Activated T-helper 1 cell treated with anti-CD3 and anti-CD28 coated beads, Interleukin-2, amount 50 U/mL, for 16 hours (primary cell): Measurements from ENCODE around the gene SGF29.
"Not testable (repeated sequence)": the region's sequence is repeated elsewhere in the genome, so short reads cannot be mapped to it uniquely, and the experiment has no call there.

Source experiments
- DNase-seq, 2 donors: peaks; one replicate each; pipeline ENCODE4 v3.0.0-alpha.2; 2020; ENCODE audit warnings: low read depth in 1 of 2, low spot score in 1 of 2

The SGF29 gene

DNA sequence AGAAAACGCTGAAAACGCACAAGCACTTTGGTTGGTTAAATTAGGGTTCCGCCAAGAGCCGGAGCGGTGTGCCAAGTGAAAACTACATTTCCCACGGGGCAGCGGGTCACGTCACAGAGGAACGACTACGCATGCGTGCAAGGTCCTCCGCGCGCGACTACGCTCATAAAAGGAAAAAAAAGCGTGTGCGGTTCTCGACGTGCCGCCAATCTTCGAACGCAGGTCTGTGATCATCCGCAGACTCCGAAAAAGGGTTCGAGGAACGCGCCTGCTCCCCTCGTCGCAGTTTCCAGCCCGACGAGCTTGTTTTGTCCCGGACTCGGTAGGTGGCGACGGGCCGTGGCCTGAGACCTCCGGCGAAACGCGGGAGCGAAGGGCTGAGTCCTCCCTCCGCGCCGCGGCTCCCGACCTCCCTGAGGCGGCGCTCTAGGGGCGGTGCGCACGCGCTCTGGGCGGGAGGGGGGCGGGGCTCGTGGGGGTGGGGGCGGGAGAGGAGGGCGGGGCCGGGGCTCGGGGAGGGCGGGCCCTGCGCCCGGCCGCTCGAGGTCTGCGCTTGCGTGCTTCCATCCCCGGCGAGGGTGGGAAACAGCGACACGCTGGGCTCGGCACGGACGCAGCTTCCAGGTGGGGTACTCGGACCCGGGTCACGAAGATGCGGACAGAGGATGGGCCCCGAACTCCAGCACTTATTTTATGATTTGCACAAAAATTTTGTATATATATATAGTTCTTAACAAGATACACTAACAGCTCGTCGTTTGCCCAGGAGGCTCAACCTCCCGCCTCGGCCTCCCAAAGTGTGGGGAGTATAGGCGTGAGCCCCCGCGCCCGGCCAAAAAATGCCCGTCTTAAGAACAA, at the start of gene SGF29:
TSS of gene SGF29 (plus strand) at position 145 of the 858 bp plus-strand sequence. CDS start 27,150 bp downstream, outside the sequence.
- DNase-seq, result peak; percentile 85 to 89

DNA sequence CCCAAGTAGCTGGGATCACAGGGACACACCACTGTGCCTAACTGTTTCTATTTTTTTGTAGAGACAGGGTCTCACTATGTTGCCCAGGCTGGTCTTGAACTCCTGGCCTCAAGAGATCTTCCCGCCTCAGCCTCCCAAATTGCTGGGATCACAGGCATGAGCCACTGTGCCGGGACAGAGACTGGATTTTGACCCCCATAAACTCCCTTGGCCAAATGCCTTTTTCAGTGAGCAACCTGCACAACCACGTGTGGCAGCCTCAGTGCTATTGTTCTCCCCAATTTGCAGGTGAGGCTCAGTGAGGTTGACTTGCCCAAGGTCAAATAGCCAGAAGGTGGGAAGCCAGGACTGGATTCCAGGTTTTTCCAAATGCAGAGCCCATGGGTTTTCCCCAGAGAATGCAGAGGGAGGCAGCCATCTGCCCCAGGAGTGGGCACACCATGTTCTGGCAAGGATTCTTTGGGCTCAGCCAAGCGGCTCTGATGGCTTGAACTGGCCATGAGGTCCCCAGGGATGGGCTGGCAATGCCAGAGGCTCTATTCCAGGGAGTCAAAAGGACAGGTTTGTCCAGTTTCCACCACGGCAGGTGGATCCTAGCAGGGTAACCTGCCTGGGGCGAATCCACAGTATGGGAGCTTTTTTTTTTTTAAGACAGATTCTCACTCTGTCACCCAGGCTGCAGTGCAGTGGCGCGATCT, 48.9 kb upstream of the SGF29 start:
- no peak for DNase-seq

DNA sequence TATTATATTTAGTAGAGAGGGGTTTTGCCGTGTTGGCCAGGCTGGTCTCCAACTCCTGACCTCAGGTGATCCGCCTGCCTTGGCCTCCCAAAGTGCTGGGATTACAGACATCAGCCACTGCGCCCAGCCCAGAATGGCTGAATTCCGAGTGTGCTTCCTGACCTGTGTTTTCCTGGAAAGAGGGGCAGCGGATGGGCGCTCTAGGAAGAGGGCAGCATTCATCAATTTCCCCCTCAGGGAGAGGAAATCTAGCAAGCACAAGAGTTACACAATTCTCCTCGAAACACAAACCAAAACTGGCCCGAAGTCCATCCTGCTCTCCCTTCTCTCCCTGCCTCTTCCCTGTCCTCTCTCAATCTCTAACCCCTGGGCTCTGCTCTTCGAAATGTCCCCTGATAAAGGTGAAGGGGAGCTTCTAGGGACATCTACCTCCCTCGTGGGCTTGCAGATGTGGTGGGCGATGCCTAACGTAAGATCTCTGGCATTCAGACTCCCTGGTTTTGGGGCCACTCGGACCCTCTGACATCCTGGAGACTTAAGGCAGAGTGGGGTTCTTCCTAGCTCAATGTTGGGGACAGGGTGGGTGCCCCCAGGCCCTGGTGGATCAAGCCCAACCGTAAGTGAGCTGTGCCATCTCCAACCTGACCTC, 48.1 kb upstream of the SGF29 start:
- no peak for DNase-seq

DNA sequence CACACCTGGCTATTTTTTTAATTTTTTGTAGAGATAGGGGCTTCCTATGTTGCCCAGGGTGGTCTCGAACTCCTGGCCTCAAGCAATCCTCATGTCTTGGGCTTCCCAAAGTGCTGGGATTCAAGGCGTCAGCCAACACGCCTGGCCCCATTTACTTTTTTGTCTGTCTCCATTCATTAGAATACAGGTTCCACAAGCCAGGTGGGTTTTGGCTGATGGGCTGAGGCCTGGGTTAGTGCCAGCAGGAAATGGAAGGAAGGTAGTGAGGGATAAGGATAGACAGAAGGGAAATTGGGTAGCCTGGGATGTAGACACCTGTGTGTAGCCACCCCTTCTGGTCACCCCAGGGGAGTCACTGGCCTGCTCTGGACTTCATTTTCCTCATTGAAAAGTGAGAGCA, 42.7 kb upstream of the SGF29 start:
- DNase-seq, result no peak

DNA sequence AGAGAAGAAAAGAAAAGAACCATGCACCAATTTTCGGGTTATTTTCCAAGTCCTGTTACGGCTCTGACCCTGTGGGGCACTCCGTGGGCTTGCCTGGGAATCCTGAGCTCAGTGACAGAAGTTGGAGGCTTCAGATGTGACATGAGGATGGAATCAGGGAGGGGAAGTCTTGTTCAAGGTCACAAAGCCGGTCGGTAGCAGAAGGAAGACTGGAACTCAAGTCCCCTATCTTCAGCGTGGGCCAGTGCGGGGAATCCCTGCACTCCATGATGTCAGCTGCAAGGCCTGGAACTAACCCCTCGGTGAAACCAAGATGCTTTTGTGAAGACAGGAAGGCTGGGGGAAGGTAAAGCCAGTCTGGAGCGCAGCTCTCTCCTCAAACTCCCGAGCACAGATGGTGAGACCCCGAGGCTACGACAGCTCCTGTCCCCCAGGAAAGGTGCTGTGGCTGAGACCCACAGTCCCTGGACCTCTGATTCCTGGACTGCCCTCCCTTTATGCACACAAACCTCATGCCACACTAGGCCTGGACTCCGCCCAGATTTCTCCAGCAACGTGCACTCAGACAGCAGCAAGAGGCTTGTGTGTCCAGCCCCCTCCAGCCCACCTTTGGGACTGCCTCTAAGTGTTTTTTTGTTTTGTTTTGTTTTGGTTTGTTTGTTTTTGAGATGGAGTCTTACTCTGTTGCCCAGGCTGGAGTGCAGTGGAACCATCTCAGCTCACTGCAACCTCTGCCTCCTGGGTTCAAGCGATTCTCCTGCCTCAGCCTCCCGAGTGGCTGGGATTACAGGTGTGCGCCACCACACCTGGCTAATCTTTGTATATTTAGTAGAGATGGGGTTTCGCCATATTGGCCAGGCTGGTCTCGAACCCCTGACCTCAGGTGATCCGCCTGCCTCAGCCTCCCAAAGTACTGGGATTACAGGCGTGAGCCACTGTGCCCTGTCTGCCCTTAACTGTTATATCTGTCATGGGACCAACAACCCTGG, 41.6 kb upstream of the SGF29 start:
- DNase-seq, result no peak

DNA sequence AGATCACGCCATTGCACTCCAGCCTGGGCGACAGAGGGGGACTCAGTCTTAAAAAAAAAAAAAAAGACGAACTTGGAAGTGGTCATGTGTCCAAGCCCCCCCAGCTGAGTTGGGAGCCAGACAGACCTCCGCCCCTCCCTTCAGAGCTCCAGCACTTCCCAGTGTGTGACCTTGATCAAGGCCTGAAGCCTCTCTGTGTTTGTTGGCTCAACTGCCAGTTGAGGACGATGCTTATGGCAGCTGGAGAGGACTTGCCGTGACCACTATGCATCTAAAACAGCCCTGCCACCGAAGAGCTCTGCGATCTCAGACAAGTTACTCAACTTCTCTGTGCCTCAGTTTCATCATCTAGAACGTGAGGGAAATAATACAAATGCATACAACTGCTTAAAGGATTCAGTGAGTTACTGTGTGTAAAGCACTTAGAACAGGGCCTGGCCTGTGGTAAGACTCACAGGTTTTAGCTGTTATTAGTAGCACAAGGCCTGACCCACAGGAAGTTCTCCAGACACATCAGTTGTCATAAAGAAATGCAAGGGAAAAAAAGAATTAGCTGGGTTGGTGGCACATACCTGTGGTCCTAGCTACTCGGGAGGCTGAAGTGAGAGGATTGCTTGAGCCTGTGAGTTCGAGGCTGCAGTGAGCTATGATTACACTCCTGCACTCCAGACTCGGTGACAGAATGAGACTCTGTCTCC, 40.1 kb upstream of the SGF29 start:
- no peak for DNase-seq

DNA sequence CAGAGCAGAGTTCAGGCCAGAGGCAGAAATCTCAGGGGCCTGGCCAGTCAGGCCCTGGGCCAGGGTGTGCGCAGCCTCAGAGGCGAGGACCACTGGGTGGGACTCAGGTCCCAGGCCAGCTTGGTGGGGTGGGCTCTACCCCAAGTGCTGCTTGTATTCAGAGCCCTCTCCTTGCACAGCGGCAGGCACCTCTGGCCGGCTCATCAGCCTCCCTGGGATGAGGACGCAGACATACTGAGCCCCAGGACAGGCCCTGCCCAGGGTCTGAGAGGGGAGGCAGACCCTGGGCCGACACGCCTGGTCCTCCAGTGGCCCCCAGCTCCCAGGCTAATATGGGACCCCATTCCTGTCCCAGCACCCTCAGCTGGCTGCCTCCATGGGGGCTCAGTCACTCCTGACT, 39.5 kb upstream of the SGF29 start:
- no peak for DNase-seq

DNA sequence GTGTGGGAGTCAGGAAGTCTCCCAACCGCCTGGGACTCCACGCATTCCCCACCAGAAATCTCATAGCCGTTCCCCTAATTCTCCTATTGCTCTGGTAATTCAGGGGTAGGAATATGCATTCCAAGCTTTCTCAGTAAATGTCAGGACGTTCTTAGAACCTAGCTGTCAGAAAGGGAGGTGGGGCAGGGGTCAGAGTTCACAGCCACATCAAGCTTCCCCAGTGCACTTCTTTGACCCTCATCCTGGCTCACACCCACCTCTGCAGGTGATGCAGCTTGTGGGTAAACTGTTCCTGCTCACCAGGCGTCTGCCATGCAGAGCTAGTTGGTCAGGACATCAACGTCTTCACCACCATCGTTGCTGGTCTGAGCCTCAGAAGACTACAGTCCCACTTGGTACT, 33.0 kb upstream of the SGF29 start:
- DNase-seq, result no peak

DNA sequence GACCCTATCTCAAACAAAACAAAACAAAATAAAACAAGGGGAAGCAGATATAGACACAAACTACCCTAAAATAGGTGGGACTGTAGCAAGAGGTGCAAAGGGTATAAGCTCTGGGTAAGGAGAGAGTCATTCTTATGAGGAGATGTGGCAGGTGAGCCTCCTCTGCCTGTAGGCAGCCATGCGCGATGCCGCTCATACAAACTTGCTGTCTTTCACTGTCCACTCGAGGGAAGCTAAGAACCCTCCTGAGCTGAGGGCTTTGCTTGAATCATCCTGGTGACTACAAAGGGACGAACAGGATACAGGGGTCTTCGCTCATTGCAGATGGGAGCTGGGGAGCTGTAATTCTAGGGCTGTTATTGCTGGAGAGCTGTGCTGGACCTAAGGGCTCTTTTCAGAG, 32.3 kb upstream of the SGF29 start:
- DNase-seq, result no peak

DNA sequence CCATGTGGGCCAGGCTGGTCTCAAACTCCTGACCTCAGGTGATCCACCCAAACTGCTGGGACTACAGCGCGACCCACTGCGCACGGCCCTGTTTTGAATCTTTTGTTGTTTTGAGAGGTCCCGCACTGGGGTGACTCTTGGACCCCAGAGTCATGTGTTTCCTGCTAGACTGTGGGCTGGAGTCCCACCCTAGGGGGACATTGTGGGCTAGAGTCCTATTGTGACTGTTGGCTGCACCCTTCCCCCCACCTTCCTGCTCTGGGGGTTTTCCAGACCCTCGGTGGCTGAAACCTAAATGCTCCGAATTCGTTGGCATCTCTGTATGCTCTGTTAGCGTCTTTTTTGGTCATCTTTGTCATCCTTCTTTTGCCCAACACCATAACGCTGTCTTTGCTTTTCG, 30.9 kb upstream of the SGF29 start:
- DNase-seq, result no peak

DNA sequence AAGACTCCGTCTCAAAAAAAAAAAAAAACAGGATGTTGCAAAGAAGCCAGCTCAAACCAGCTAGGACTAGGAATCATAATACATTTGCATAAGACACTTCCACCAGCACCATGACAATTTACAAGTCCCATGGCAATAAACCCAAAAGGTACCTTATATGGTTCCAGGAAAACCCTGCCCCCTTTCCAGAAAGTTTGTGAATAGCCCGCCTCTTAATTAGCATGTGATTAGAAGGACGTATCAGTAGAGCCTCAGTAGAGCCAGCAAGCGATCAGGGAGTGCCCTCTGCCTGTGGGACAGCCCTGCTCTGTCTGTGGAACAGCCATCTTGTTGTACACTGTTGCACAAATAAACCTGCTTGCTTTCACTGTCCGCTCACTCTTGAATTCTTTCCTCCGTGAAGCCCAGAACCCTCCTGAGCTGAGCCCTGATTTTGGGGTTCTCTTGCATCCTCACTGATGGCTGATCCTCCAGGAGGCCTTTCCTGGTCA, 29.0 kb upstream of the SGF29 start:
- no peak for DNase-seq

DNA sequence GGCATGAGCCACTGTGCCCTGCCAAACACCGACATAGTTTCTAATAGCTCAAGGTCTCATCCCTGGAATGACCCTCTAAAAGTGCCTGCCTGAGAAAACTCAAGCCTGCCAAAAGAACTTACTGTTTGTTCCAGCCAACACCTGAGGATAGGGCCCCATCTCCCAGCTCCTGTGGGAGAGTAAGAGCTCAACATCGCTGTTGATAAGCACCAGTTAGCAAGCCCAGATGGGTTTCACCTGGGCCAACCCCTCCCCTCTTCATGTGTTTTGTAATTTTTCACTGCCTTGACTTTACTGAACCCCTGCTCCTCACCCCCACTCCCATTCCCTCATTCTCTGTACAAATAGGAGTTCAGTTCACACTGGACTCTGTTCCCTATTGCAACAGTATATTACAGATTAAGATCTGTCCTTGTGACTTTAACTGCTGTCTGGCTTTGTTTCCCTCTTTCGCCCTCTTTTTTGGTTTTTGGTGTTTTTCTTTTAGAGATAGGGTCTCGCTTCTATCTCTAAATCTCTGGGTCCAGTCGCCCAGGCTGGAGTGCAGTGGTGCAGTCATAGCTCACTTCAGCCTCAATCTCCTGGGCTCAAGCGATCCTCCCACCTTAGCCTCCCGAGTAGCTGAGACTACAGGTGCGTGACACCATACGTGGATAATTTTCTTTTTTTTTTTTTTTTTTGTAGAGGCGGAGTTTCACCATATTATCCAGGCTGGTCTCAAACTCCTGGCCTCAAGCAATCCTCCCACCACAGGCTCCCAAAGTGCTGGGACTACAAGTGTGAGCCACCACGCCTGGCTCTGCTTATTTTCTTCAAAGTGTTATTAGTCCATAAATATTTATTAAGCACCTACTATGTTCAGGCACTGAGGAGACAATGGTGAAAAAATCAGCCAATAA, 27.3 kb upstream of the SGF29 start:
- no peak for DNase-seq

DNA sequence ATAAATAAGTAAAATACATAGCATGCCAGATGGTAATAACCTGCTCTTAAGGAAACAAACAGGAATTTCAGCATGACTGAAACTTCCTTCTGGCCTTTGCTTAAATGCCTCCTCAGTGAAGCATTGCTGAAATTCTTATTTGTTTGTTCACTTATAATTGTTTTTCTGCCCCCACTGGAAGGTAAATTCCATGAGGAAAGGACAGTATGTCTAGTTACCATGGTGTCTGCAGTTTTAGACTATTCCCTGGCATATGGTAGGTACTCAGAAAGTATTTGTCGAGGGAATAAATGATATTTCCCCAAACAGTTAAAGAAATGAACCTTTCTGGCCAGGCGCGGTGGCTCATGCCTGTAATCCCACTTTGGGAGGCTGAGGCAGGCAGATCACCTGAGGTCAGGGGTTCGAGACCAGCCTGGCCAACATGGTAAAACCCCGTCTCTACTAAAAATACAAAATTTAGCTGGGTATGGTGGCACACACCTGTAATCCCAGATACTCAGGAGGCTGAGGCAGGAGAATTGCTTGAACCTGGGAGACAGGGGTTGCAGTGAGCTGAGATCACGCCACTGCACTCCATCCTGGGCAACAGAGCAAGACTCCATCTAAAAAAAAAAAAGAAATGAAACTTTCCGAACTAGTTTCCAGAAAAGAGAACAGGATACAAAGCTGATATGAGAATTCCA, 26.5 kb upstream of the SGF29 start:
- DNase-seq, result not testable (repeated sequence)

DNA sequence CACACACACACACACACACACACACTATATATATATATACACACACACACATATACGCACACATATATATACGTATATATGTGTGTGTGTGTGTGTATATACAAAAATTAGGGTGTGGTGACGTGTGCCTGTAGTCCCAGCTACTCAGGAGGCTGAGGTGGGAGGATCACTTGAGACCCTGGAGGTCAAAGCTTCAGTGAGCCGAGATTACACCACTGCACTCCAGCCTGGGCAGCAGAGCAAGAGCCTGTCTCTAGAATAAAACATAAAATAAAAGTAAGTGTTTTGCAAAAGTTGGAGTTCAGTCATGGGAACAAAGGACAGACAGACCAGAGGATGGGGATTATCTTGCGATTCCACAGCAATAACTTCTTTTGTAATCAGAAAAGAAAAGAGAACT, 25.7 kb upstream of the SGF29 start:
- no peak for DNase-seq

DNA sequence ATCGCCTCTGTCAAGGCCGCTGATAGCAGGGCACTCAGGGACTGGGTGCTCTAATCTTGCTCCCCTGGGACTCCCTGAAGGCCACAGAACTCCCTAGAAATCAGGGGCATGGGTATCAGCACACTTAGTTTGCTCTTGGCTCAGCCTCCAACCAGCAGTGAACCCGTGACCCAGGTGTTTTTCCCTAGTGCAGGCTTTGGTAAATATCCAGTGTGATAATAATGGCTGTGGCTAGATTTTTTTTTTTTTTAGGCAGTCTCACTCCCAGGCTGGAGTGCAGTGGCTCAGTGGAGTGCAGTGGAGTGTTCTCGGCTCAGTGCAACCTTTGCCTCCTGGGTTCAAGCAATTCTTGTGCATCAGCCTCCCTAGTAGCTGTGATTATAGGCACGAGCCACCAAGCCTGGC, 25.3 kb upstream of the SGF29 start:
- DNase-seq, result no peak

DNA sequence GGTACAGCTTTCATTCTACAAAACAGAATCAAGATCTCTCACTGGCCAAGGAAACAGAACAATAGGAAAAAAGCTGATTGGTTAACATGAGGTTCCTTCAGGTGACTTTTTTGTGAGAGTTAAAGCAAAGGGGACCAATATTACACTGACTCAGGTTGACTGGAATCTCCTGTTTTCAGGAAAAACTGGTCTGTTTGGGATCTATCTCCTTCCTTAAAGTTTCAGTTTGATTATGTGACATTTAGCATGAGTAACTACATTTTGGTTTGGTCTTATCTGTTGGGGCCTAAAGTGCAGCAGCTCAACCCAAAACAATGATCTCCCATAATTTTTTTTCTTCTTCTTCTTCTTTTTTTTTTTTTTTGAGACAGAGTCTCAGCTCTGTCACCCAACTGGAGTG, 24.6 kb upstream of the SGF29 start:
- no peak for DNase-seq

DNA sequence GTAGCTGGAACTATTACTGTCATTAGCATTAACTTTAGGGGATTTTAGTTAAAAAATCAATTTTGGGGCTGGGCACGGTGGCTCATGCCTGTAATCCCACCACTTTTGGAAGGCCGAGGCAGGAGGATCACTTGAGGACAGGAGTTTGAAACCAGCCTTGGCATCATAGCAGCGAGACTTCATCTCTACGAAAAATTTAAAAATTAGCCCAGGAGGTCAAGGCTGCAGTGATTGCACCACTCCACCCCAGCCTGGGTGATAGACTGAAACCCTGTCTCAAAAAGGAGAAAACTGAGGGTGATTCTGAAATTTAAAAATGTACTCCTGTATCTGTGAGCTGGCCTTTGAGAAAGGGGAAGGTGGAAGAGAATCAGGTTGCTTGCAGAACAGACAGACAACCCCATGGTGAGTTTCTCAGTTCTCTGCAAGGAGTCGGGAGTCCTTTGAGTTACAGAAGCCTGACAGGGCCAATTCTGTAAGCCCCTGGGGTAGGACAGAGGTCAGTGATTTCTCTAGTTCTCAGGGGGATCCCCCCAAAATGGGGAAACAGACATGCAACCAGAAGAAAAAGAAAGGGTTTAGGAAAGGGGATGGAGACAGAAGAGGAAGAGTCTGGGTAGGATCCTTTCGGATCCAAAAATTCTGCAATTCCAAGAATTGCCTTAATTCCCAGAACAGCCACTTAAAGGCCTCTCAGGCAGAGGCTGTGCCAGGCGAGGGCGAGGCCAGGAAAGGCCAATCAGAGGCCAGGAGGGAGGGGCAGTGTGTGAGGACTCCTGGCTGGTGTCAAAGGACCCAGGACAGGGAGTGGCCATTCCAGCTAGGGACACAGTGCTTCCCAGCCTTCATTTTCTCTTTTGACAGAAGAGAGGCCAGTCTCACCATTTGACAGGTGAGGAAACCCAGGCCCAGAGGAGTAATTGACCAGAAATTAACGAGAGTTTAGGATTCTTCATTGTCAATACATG, 21.7 kb upstream of the SGF29 start:
- DNase-seq, result no peak
